H1 (cell line): Measurements from ENCODE around the gene PRKAR2B. TPM values are rescaled to one million over a fixed set of nuclear protein-coding genes. Genes with fewer than 3 reads are reported as not detected.

Experiments used
- CTCF ChIA-PET: fragments of 300-600 bp; sonication (Branson Sonifier 250); formaldehyde crosslinking; loops from one replicate; lab custom pipeline; 2021; ENCODE audit not compliant: partially characterized antibody; lab: Charles Lee
- POLR2A ChIA-PET: fragments of 300-600 bp; sonication (Branson Sonifier 250); formaldehyde crosslinking; loops from one replicate; lab custom pipeline; 2021; ENCODE audit warnings: inconsistent platforms; ENCODE audit not compliant: partially characterized antibody; lab: Charles Lee
- DNase-seq, 2 experiments: peaks; one replicate each; pipeline versions ENCODE4 v3.0.0 to v3.0.0-alpha.2; 2010 to 2022; ENCODE audit warnings: low spot score in 2 of 2, low read depth in 1 of 2, mixed read lengths in 1 of 2
- FAIRE-seq: peaks from 2 replicates; lab custom pipeline; 2011; peaks lifted over from hg19 to GRCh38; lab: Jason Lieb, UNC
- H2AFZ ChIP-seq: 2 replicates; pipeline ENCODE4 v1.8.1; 2012; ENCODE audit warnings: low read length, inconsistent platforms
- H2AK5ac ChIP-seq: 2 replicates; pipeline ENCODE4 v1.6.1; 2013; ENCODE audit warnings: low read depth, low read length
- H2BK120ac ChIP-seq: replicated peaks from 2 replicates; pipeline ENCODE3; 2013; ENCODE audit warnings: low read depth, low read length, inconsistent platforms
- H2BK12ac ChIP-seq: 2 replicates; pipeline ENCODE4 v1.6.1; 2013; ENCODE audit warnings: low read depth, low read length
- H2BK15ac ChIP-seq: 2 replicates; pipeline ENCODE4 v1.6.1; 2013; ENCODE audit warnings: low read length
- H2BK20ac ChIP-seq: 2 replicates; pipeline ENCODE4 v1.6.1; 2013; ENCODE audit warnings: low read length
- H2BK5ac ChIP-seq: 2 replicates; pipeline ENCODE4 v1.6.1; 2013; ENCODE audit warnings: low read depth, low read length
- H3K14ac ChIP-seq: 2 replicates; pipeline ENCODE4 v1.6.1; 2013; ENCODE audit warnings: inconsistent platforms; ENCODE audit not compliant: insufficient read length
- H3K18ac ChIP-seq: 2 replicates; pipeline ENCODE4 v1.6.1; 2013; ENCODE audit warnings: low read length; ENCODE audit errors: extremely low read depth
- H3K23ac ChIP-seq: 2 replicates; pipeline ENCODE4 v1.6.1; 2013; ENCODE audit warnings: inconsistent platforms; ENCODE audit not compliant: insufficient read length
- H3K23me2 ChIP-seq: 2 replicates; pipeline ENCODE4 v1.6.1; 2013; ENCODE audit warnings: low read depth, low read length
- H3K27ac ChIP-seq: 2 replicates; pipeline ENCODE4 v1.6.1; 2011; ENCODE audit warnings: low read depth, low read length, inconsistent platforms
- H3K27me3 ChIP-seq, 4 experiments: replicated peaks in 1 of 4; 1 replicate in 1 of 4; 2 replicates in 3 of 4; pipeline versions ENCODE4 v1.6.1 to v1.8.1; 2011 to 2013; ENCODE audit warnings: low read length in 3 of 4, mild to moderate bottlenecking in 3 of 4, inconsistent platforms in 2 of 4, mixed read lengths in 2 of 4, moderate library complexity in 1 of 4; ENCODE audit not compliant: control insufficient read depth in 3 of 4, insufficient read depth in 3 of 4; ENCODE audit errors: extremely low read depth in 1 of 4
- H3K36me3 ChIP-seq, 4 experiments: 2 replicates each; pipeline versions ENCODE4 v1.6.1 to v1.8.1; 2011 to 2013; ENCODE audit warnings: mild to moderate bottlenecking in 4 of 4, low read length in 3 of 4, moderate library complexity in 2 of 4, control low read depth in 1 of 4, inconsistent platforms in 1 of 4; ENCODE audit not compliant: insufficient read depth in 4 of 4, control insufficient read depth in 2 of 4
- H3K4ac ChIP-seq: replicated peaks from 2 replicates; pipeline ENCODE3; 2013; ENCODE audit warnings: low read length, low read depth, mixed read lengths, inconsistent platforms; ENCODE audit not compliant: insufficient read length
- H3K4me1 ChIP-seq, 4 experiments: replicated peaks in 1 of 4; 1 replicate in 1 of 4; 2 replicates in 3 of 4; pipeline versions ENCODE4 v1.6.1 to v1.8.1; 2011 to 2013; ENCODE audit warnings: low read length in 3 of 4, inconsistent platforms in 2 of 4, mixed read lengths in 1 of 4; ENCODE audit not compliant: insufficient read depth in 4 of 4, control insufficient read depth in 3 of 4
- H3K4me2 ChIP-seq, 2 experiments: 2 replicates each; pipeline versions ENCODE4 v1.6.1 to v1.8.1; 2011 to 2013; ENCODE audit warnings: low read depth in 2 of 2, low read length in 2 of 2, control low read depth in 1 of 2, inconsistent platforms in 1 of 2, mild to moderate bottlenecking in 1 of 2; ENCODE audit not compliant: insufficient read depth in 1 of 2
- H3K4me3 ChIP-seq, 4 experiments: fragments of 200-600, 300-600 bp in 1 of 4; sonication (generic), shearing (Covaris generic), sonication (Bioruptor Twin) in 1 of 4; 2 replicates each; pipeline versions ENCODE4 v1.5.1 to v1.8.1; 2011 to 2016; ENCODE audit warnings: low read length in 4 of 4, low read depth in 3 of 4, control low read depth in 2 of 4, inconsistent platforms in 2 of 4, mild to moderate bottlenecking in 2 of 4, mixed read lengths in 1 of 4, moderate library complexity in 1 of 4; ENCODE audit not compliant: insufficient read depth in 2 of 4; ENCODE audit errors: extremely low read depth in 1 of 4
- H3K56ac ChIP-seq: replicated peaks from 2 replicates; pipeline ENCODE3; 2013; ENCODE audit warnings: low read depth, mild to moderate bottlenecking, mixed read lengths, low read length, inconsistent platforms; ENCODE audit not compliant: insufficient read length
- H3K79me1 ChIP-seq: 2 replicates; pipeline ENCODE4 v1.6.1; 2013; ENCODE audit warnings: low read depth, low read length, control low read depth
- H3K79me2 ChIP-seq, 2 experiments: 2 replicates each; pipeline versions ENCODE4 v1.6.1 to v1.8.1; 2012 to 2013; ENCODE audit warnings: low read length in 2 of 2, mild to moderate bottlenecking in 2 of 2, inconsistent platforms in 1 of 2; ENCODE audit not compliant: insufficient read depth in 2 of 2, control insufficient read depth in 1 of 2
- H3K9ac ChIP-seq, 4 experiments: replicated peaks in 1 of 4; 1 replicate in 1 of 4; 2 replicates in 3 of 4; pipeline versions ENCODE4 v1.6.1 to v1.8.1; 2011 to 2013; ENCODE audit warnings: low read depth in 3 of 4, low read length in 3 of 4, control low read depth in 2 of 4, mild to moderate bottlenecking in 2 of 4, moderate library complexity in 2 of 4, inconsistent platforms in 1 of 4; ENCODE audit errors: extremely low read depth in 1 of 4
- H3K9me3 ChIP-seq, 2 experiments: 2 replicates each; pipeline versions ENCODE4 v1.6.1 to v1.8.1; 2012 to 2013; ENCODE audit warnings: mild to moderate bottlenecking in 2 of 2, moderate library complexity in 2 of 2, control low read depth in 1 of 2, inconsistent platforms in 1 of 2, low read depth in 1 of 2, low read length in 1 of 2, mixed read lengths in 1 of 2; ENCODE audit not compliant: insufficient read depth in 2 of 2
- H4K20me1 ChIP-seq, 2 experiments: replicated peaks in 1 of 2; 2 replicates each; pipeline versions ENCODE3 to v1.8.1; 2011 to 2013; ENCODE audit warnings: inconsistent platforms in 2 of 2, low read length in 2 of 2, mild to moderate bottlenecking in 1 of 2; ENCODE audit not compliant: insufficient read depth in 2 of 2, control insufficient read depth in 1 of 2
- H4K5ac ChIP-seq: 2 replicates; pipeline ENCODE4 v1.6.1; 2013; ENCODE audit warnings: low read length, low read depth, mixed read lengths, inconsistent platforms; ENCODE audit not compliant: insufficient read length
- H4K8ac ChIP-seq: 2 replicates; pipeline ENCODE4 v1.8.0; 2013; ENCODE audit warnings: mild to moderate bottlenecking, moderate library complexity, low read length, inconsistent platforms; ENCODE audit not compliant: insufficient read depth; ENCODE audit errors: extremely low read depth
- H4K91ac ChIP-seq: replicated peaks from 2 replicates; pipeline ENCODE3; 2013; ENCODE audit warnings: low read length, mixed read lengths, inconsistent platforms; ENCODE audit not compliant: insufficient read length
- BACH1 ChIP-seq: IDR thresholded peaks from 2 replicates; pipeline ENCODE4 v1.6.1; 2012; ENCODE audit warnings: low read length, improper control_type of control experiment
- BRCA1 ChIP-seq: IDR thresholded peaks from 2 replicates; pipeline ENCODE4 v1.6.1; 2012; ENCODE audit warnings: low read depth, low read length, improper control_type of control experiment
- CBX8 ChIP-seq: fragments of 300-800, 300-1000 bp; sonication (generic); IDR thresholded peaks from 2 replicates; pipeline ENCODE4 v1.7.1; 2016; ENCODE audit warnings: low read depth, low read length, borderline replicate concordance
- E2F6 ChIP-seq: IDR thresholded peaks from 2 replicates; pipeline ENCODE4 v1.6.1; 2012; ENCODE audit warnings: inconsistent platforms
- GABPA ChIP-seq: IDR thresholded peaks from 2 replicates; pipeline ENCODE4 v1.6.1; 2011; ENCODE audit warnings: mild to moderate bottlenecking, low read length, moderate library complexity, borderline replicate concordance; ENCODE audit not compliant: insufficient read depth
- HDAC6 ChIP-seq: IDR thresholded peaks from one replicate; pipeline ENCODE4 v1.7.1; 2012; ENCODE audit warnings: low read depth, mild to moderate bottlenecking, inconsistent platforms, low read length, moderate library complexity
- KDM1A ChIP-seq: fragments of 200-600, 300-600 bp; sonication (generic); IDR thresholded peaks from 2 replicates; pipeline ENCODE4 v1.7.1; 2016; ENCODE audit warnings: mild to moderate bottlenecking, low read length, borderline replicate concordance
- MAFK ChIP-seq: IDR thresholded peaks from 2 replicates; pipeline ENCODE4 v1.6.1; 2012; ENCODE audit warnings: low read depth, mild to moderate bottlenecking, improper control_type of control experiment, low read length
- POLR2A ChIP-seq, 2 experiments: IDR thresholded peaks; 1 replicate in 1 of 2; 2 replicates in 1 of 2; pipeline ENCODE4 v1.6.1; 2011; ENCODE audit warnings: low read depth in 2 of 2, low read length in 2 of 2, mild to moderate bottlenecking in 2 of 2; ENCODE audit errors: control extremely low read depth in 1 of 2
- SP1 ChIP-seq: IDR thresholded peaks from 2 replicates; pipeline ENCODE4 v1.6.1; 2011; ENCODE audit warnings: low read depth, low read length
- SP2 ChIP-seq: IDR thresholded peaks from 2 replicates; pipeline ENCODE4 v1.6.1; 2012; ENCODE audit warnings: mild to moderate bottlenecking, low read length, inconsistent platforms
- TAF1 ChIP-seq: IDR thresholded peaks from 2 replicates; pipeline ENCODE4 v1.6.1; 2011; ENCODE audit warnings: mild to moderate bottlenecking, low read depth, low read length
- WGBS, 2 experiments: shearing (Covaris generic) in 1 of 2; methylation state at CpG; one replicate each; pipeline versions ENCODE4 v1.1.6 to v1.1.7; 2013 to 2015; ENCODE audit warnings: low lambda C conversion rate in 2 of 2, mixed read lengths in 2 of 2, inconsistent platforms in 1 of 2, low coverage in 1 of 2, missing lambda C conversion rate in 1 of 2; ENCODE audit not compliant: insufficient replicate concordance in 2 of 2, insufficient coverage in 1 of 2, insufficient read length in 1 of 2; ENCODE audit errors: extremely low coverage in 1 of 2, missing lambda C conversion rate in 1 of 2; 5-methylcytosine and 5-hydroxymethylcytosine counted together
- polyA plus RNA-seq, 7 experiments: library from polyadenylated mRNA; depleted of rRNA in 3 of 7; stranded (reverse) in 5 of 7; unstranded in 2 of 7; fragments of >200 nt in 5 of 7; fragments of 200-250 nt in 2 of 7; gene quantifications; 1 replicate in 5 of 7; 2 replicates in 1 of 7; 4 replicates in 1 of 7; pipeline versions ENCODE4 v1.2.1 to v1.2.3, GENCODE V29; 2011 to 2013; ENCODE audit warnings: missing spikeins in 2 of 7, mixed read lengths in 2 of 7
- total RNA-seq: library from RNA; stranded (reverse); fragmentation: NEBNext Ultra II Directional; extraction: Animal tissue kit (Norgen Biotek cat#: 25700); gene quantifications from 2 replicates; pipeline ENCODE4 v1.2.1, GENCODE V29; 2021
- TF ChIP-seq, protein P1 (sequence below): IDR thresholded peaks from 2 replicates; pipeline ENCODE4 v1.6.1; 2012; ENCODE audit warnings: inconsistent platforms

PRKAR2B gene
- total and polyA plus RNA-seq, 2 of the 8 experiments (the other 6 are each of a cell fraction or from before 2014, with no cell fraction given): 10.4 to 37.0 TPM

GRCh38 chr7:107164092-107164491 lies 119.6 kb downstream of the PRKAR2B start:
- Histone ChIP-seq H3K18ac (no peak overlapping the region), H3K27ac (no peak overlapping the region), H2AK5ac (no peak overlapping the region), H3K23me2 (peaks cover 4% of the 10 kb centered on the region), H2BK20ac (no peak overlapping the region), H3K4ac (no peak overlapping the region), H3K4me3 (no peak overlapping the region), H3K9ac (no peak overlapping the region), H3K14ac (no peak overlapping the region), H3K4me1 (peaks cover 0 to 2% (median under 1%) of the 10 kb centered on the region in 4 experiments; a peak in 2 of 7 replicates), H3K27me3 (no peaks in the 10 kb centered on the region), H3K79me1 (no peaks in the 10 kb centered on the region), H2BK12ac (no peak overlapping the region), H3K36me3 (no peaks in the 10 kb centered on the region), H4K8ac (no peak overlapping the region), H4K91ac (no peak overlapping the region), H3K4me2 (no peak overlapping the region), H2AFZ (no peak overlapping the region), H2BK5ac (no peak overlapping the region), H4K20me1 (no peaks in the 10 kb centered on the region), H3K9me3 (no peaks in the 10 kb centered on the region), H3K79me2 (no peaks in the 10 kb centered on the region), H2BK120ac (no peak overlapping the region), H3K23ac (no peak overlapping the region), H2BK15ac (no peak overlapping the region), H4K5ac (no peak overlapping the region), H3K56ac (no peak overlapping the region)
- TF ChIP-seq BACH1 (no peak), TAF1 (no peak), KDM1A (no peak), POLR2A (IDR thresholded peaks at IDR 0.05; ENCODE audit: control extremely low read depth in 1 of 2, low read depth in 2 of 2, low read length in 2 of 2) (no peak), HDAC6 (no peak), CBX8 (no peak), E2F6 (no peak), SP1 (no peak), MAFK (no peak), GABPA (no peak), BRCA1 (no peak), SP2 (no peak)
- TF ChIP-seq, protein P1, sequence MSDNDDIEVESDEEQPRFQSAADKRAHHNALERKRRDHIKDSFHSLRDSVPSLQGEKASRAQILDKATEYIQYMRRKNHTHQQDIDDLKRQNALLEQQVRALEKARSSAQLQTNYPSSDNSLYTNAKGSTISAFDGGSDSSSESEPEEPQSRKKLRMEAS: no peak
- POLR2A ChIA-PET: no interaction called here
- WGBS, 2 experiments: 98% methylated on average over 2 of the region's 2 CpGs; no CpG with 5 or more reads in 1 of the 2 experiments
- CTCF ChIA-PET: interaction anchor here (0.6 to 6.6 kb wide), 5 partner anchors 14 to 351 kb away, joined by 3 to 68 read pairs (median 4); no protein-coding TSS in a partner anchor
- no peak for DNase-seq
- no peak for FAIRE-seq
